Measurements from ENCODE around the gene GDAP2. TPM values are rescaled to one million over a fixed set of nuclear protein-coding genes. Genes with fewer than 3 reads are reported as not detected.
"Not testable (repeated sequence)": the region's sequence is repeated elsewhere in the genome, so short reads cannot be mapped to it uniquely, and the experiment has no call there.

Gene GDAP2
- total RNA-seq, 1 experiment from 2014 or later = 14.5 TPM

- H3K4me1 ChIP-seq (ENCODE audit: control insufficient read depth, insufficient read depth, low read length) = peaks cover 10% of the 10 kb centered on the region; the same call in 1 of the 2 replicates
- H3K36me3 ChIP-seq (ENCODE audit: control insufficient read depth, insufficient read depth, low read length) = peaks cover 13% of the 10 kb centered on the region
- intact Hi-C loops (cut with micrococcal nuclease; ENCODE audit: unreplicated experiment) = no loop called here
- H3K4me3 ChIP-seq (ENCODE audit: low read depth in 2 of 2, low read length in 2 of 2) = peak overlapping the region; percentile 86 to 98
- no peak for DNase-seq (ENCODE audit: low read depth, low spot score)
- H3K27me3 ChIP-seq (ENCODE audit: control insufficient read depth, insufficient read depth, low read length) = no peaks in the 10 kb centered on the region
- in situ Hi-C loops (cut with HindIII; ENCODE audit: low pct_unique_long_range_greater_than_20kb, low sequenced_read_pairs) = no loop called here
- TF ChIP-seq REST (IDR thresholded peaks at IDR 0.05; ENCODE audit: insufficient read depth in 1 of 2, low read depth in 2 of 2, low read length in 1 of 2) (no peak), SIN3A (IDR thresholded peaks at IDR 0.05; ENCODE audit: borderline replicate concordance, insufficient read depth, low read depth, low read length) (no peak), POLR2AphosphoS5 (IDR thresholded peaks at IDR 0.05; ENCODE audit: low read depth, low read length) (no peak), TCF7L2 (IDR thresholded peaks at IDR 0.05; ENCODE audit: low read depth, low read length) (no peak)
- TF ChIP-seq, protein P1, sequence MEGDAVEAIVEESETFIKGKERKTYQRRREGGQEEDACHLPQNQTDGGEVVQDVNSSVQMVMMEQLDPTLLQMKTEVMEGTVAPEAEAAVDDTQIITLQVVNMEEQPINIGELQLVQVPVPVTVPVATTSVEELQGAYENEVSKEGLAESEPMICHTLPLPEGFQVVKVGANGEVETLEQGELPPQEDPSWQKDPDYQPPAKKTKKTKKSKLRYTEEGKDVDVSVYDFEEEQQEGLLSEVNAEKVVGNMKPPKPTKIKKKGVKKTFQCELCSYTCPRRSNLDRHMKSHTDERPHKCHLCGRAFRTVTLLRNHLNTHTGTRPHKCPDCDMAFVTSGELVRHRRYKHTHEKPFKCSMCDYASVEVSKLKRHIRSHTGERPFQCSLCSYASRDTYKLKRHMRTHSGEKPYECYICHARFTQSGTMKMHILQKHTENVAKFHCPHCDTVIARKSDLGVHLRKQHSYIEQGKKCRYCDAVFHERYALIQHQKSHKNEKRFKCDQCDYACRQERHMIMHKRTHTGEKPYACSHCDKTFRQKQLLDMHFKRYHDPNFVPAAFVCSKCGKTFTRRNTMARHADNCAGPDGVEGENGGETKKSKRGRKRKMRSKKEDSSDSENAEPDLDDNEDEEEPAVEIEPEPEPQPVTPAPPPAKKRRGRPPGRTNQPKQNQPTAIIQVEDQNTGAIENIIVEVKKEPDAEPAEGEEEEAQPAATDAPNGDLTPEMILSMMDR (IDR thresholded peaks at IDR 0.05) = no peak; the same call in 1 of the 2 replicates
- peak; percentile 86 for ATAC-seq
- CTCF ChIA-PET = no interaction called here
- peak overlapping the region; percentile 76 for H3K27ac ChIP-seq (ENCODE audit: low read length)
- POLR2A ChIA-PET = no interaction called here
- no TSS peak for BruUV-seq (replicated peaks)
- no peaks in the 10 kb centered on the region for H3K9me3 ChIP-seq (ENCODE audit: control insufficient read depth, insufficient read depth, low read depth, low read length)
Observed at GRCh38 chr1:117928881-117929342, 509 bp downstream of the GDAP2 start.

DNA sequence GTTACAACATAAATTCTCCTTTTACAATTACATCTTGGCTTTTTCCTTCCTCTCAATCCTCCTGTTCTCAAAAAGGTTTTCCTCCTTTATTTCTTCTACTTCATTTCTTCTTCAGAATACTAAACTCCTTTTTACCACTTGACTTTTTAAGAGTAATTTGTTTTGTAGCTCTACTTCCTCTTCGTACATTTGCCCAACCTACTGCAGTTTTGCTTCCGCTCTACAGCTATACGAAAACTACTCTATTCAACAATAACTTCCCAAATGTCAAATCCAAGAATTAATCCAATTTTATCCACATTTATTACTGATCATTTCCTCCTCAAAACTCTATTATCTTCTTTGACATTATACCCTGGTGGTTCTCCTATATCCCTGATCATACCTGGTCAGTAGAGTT is 3.4 kb downstream of the GDAP2 start:
- intact Hi-C loops (cut with micrococcal nuclease; ENCODE audit: unreplicated experiment) (no loop called here), in situ Hi-C loops (cut with HindIII; ENCODE audit: low pct_unique_long_range_greater_than_20kb, low sequenced_read_pairs) (no loop called here)
- no TSS peak for BruUV-seq (replicated peaks)
- H3K4me3 ChIP-seq (ENCODE audit: low read depth in 2 of 2, low read length in 2 of 2) = no peak overlapping the region
- peaks cover 7% of the 10 kb centered on the region; the same call in 1 of the 2 replicates for H3K4me1 ChIP-seq (ENCODE audit: control insufficient read depth, insufficient read depth, low read length)
- DNase-seq (ENCODE audit: low read depth, low spot score) (no peak), ATAC-seq (no peak)
- peaks cover 13% of the 10 kb centered on the region for H3K36me3 ChIP-seq (ENCODE audit: control insufficient read depth, insufficient read depth, low read length)
- H3K27me3 ChIP-seq (ENCODE audit: control insufficient read depth, insufficient read depth, low read length) = no peaks in the 10 kb centered on the region
- CTCF ChIA-PET = no interaction called here
- no peaks in the 10 kb centered on the region for H3K9me3 ChIP-seq (ENCODE audit: control insufficient read depth, insufficient read depth, low read depth, low read length)
- no peak for TF ChIP-seq SIN3A (IDR thresholded peaks at IDR 0.05; ENCODE audit: borderline replicate concordance, insufficient read depth, low read depth, low read length)
- no peak for TF ChIP-seq POLR2AphosphoS5 (IDR thresholded peaks at IDR 0.05; ENCODE audit: low read depth, low read length)
- no peak for TF ChIP-seq REST (IDR thresholded peaks at IDR 0.05; ENCODE audit: insufficient read depth in 1 of 2, low read depth in 2 of 2, low read length in 1 of 2)
- TF ChIP-seq, protein P1 (IDR thresholded peaks at IDR 0.05) = no peak
- no peak for TF ChIP-seq TCF7L2 (IDR thresholded peaks at IDR 0.05; ENCODE audit: low read depth, low read length)
- POLR2A ChIA-PET = no interaction called here
- H3K27ac ChIP-seq (ENCODE audit: low read length) = no peak overlapping the region

DNA sequence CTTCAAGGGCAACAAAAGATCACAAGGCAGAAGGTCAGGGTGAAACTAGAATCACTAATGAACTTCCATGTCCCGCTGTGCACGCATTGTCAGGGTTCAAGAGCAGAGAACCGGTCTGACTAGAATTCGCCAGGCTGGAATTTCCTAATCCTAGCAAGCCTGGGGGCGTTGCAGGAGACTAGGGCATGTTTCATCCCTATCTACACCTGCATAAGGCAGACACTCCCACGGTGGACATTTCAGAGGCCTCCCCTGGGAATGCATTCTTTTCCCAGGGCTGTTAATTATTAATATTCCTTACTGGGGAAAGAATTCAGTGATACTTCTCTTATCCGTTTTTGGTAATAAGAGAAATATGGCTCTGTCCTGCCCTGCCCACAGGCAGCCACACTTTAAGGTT is 6.7 kb downstream of the GDAP2 start:
- POLR2A ChIA-PET = not testable (repeated sequence)

More for the DNA sequence above, 6.7 kb downstream of the GDAP2 start:
- H3K9me3 ChIP-seq (ENCODE audit: control insufficient read depth, insufficient read depth, low read depth, low read length); ATAC-seq; H3K27me3 ChIP-seq (ENCODE audit: control insufficient read depth, insufficient read depth, low read length); H3K4me3 ChIP-seq (ENCODE audit: low read depth in 2 of 2, low read length in 2 of 2); CTCF ChIA-PET; intact Hi-C loops (cut with micrococcal nuclease; ENCODE audit: unreplicated experiment); H3K4me1 ChIP-seq (ENCODE audit: control insufficient read depth, insufficient read depth, low read length); H3K27ac ChIP-seq (ENCODE audit: low read length); BruUV-seq (replicated peaks); H3K36me3 ChIP-seq (ENCODE audit: control insufficient read depth, insufficient read depth, low read length); DNase-seq (ENCODE audit: low read depth, low spot score); in situ Hi-C loops (cut with HindIII; ENCODE audit: low pct_unique_long_range_greater_than_20kb, low sequenced_read_pairs): not testable (repeated sequence)
